NK-92 (cell line): ENCODE results near the gene ACVR1.
"Not testable (repeated sequence)": the region's sequence is repeated elsewhere in the genome, so short reads cannot be mapped to it uniquely, and the experiment has no call there.

ENCODE experiments used
- DNase-seq: peaks from one replicate; lab custom pipeline; 2025; ENCODE audit not compliant: unreplicated experiment; lab: John Stamatoyannopoulos, UW

ACVR1 gene

DNA sequence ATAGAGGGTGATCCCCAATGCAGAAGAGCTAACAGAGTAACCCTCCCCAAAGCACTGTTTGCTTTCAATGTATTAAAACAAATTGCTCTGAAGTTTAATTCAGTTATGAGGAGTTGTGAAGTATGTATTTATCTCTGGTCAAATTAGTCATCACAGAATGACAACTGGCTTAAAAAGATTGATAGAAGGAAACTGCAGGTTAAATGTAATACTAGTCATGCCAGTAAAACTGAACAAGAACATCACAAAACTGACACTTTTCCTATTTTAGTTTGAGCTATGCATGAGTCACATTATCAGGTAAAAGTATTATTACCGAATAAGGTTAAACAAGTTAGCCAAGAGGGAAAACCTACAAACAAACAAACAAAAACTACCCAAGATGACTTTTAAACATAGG, 148.4 kb downstream of the ACVR1 start:
- DNase-seq, result no peak

DNA sequence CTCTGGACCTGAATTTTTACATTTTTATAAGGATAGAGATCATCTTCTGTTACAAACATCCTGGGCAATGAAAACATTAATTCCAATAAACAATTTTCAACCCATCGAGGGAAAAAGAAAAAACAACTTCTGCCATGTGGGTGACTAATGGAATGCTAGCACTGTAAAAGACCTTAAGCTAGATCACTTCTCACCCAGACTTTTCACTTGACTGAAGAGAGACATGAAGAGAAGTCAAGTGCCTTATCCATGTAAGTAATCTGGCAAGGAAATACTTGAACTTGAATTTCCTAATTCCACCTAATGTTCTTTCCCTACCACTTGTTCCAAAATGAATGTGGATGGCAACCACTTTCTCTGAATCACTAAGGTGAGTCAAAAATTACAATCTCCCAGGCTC, 149.2 kb downstream of the ACVR1 start:
- DNase-seq, result no peak

DNA sequence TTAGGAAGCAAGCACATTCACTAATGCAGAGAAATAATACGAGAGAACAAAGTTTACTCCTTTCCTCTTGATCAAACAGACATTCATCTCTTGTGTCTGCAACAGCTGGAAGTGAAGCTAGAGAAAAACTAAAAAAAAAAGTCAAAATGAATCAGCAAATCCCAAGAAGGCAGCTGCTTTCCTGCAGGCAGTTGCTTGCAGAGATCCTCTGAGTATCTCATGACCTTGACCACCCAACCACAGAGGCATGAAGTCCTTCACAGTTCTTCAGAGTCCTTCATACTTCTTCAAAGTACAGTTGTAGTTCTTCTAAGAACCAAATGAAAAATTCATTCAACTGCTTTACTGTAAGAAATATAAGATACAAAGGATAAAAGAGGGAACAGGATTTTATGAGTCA, 150.3 kb downstream of the ACVR1 start:
- DNase-seq, result no peak

DNA sequence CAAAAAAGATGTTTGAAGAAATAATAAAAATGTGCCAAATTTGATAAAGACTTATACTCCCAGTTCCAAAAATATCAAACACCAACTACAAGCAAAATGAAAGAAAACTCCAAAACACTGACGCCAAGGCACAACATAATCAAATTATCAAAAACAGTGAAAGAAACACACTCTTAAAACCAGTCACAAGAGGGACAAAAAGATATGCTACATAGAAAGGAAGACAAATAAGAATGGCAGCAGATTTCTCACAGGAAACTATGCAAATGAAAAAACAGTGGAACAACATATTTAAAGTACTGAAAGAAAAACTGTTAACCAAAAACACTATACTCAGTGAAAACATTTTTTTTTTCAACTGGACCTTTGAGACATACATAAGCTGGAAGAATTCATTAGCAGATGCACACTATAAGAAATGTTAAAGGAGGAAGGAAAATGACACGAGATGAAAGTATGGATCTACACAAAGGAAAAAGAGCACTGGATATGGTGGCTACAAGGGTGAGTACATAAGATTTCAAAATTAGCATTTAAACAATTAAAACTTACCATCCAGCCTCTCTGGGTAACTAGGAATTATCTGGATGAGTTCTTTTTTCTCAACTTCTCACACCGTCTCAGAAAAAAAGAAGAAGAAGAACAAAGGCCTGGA, 153.4 kb downstream of the ACVR1 start:
- no peak for DNase-seq

DNA sequence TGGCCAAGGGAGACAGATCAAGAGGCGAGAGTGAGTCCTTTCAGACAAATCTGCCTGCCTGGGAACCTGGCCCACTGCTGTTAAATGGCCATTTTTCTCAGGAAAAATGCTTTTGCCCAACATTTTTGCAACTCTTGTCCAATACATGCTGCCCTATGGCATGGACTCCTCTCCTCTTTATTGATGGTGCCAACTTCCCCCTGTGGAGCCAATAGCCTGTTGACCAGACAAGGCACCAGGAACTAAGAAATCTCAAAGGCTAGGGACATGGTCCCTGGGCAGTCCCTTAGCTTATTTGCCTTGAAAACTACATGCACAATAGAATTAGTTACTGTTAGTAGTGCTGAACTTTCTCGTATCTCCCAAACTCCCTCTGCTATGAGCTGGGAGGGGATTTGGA, 155.6 kb downstream of the ACVR1 start:
- DNase-seq, result no peak

DNA sequence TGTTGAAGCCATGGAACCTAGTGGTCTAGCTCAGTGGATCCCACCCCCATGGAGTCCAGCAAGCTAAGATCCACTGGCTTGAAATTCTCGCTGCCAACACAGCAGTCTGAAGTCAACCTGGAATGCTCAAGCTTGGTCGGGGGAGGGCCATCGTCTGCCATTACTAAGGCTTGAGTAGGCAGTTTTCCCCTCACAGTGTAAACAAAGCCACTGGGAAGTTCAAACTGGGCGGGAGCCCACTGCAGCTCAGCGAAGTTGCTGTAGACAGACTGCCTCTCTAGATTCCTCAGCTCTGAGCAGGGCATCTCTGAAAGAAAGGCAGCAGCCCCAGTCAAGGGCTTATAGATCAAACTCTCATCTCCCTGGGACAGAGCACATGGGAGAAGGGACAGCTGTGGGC, 171.5 kb downstream of the ACVR1 start:
- not testable (repeated sequence) for DNase-seq

DNA sequence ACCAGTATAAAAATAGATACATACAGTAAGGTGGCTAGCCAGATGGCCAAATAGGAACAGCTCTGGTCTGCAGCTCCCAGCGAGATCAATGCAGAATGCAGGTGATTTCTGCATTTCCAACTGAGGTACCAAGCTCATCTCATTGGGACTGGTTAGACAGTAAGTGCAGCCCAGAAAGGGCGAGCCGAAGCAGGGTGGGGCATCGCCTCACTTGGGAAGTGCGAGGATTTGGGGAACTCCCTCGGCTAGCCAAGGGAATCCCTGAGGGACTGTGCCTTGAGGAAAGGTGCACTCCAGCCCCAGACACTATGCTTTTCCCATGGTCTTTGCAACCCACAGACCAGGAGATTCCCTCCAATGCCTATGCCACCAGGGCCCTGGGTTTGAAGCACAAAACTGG, 172.0 kb downstream of the ACVR1 start:
- DNase-seq, result not testable (repeated sequence)

DNA sequence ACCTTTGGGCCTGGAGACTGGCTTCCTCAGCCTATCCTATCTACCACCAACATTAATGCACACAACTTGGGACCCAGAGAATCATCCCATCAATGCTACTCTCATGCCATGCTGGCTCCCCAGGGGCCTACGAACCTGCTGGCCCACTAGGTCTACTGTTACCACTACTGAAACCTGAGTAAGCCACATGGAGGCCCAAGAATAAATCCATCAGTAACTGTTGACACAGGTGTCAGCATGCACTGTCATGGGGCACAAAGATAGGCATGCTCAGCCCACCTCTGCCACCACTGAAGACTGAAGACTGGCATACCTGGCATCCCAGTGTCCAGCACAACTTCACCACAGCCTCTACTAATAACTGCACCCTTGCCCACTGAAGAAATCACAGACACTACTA, 176.3 kb downstream of the ACVR1 start:
- DNase-seq, result no peak

DNA sequence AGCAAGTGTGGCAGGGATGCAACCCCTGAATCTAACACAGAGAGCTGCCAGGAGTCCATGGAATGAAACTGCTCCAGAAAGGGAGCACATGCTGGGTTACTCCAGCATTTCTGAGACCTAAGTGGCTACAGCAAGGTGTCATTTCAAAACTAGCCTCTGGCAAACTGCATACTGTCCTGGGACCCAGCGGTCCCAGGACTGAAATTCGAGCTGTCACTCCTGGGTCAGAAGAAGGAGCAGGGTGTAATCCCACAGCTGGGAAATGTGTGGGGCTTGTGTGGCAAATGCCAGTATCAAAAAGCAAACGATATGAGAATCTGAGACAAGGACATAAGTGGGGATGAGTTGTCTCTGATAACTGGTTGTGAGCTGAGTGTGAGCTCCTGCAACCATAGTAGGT, 177.1 kb downstream of the ACVR1 start:
- DNase-seq, result no peak

DNA sequence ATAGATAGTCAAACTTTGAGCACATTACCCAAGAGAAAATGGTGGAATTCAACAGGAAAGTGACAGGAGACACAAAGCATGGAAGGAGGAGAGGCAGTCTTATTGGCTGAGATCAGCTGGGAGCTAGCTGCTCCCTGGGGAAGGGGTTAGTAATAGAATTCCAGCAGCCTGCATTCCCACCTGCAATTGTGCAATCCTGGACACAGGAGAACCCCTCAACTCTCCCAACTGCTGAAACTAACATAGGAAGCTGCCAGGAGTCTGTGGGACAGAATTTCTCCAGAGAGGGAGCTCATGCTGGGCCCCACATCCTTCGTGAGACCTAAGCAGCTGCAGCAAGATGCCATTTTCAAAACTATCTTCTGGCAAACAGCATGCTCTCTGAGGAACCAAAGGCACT, 177.7 kb downstream of the ACVR1 start:
- no peak for DNase-seq

DNA sequence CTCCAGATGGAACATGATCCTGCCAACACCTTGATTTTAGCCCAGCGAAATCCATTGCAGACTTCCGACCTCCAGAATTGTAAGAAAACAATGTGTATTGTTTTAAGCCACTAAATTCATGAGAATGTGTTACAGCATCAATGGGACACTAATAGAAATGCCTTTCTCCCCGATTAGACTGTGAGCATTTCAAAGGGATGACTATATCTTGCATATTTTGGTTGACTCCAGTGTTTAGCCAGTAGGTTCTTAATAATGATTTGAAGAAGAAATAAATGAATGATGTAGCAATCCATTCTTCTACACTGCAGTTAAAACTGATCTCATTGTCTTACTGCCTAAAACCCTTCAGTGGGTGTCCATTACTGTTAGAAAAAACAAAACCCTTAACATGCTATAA, 180.1 kb downstream of the ACVR1 start:
- DNase-seq, result no peak

DNA sequence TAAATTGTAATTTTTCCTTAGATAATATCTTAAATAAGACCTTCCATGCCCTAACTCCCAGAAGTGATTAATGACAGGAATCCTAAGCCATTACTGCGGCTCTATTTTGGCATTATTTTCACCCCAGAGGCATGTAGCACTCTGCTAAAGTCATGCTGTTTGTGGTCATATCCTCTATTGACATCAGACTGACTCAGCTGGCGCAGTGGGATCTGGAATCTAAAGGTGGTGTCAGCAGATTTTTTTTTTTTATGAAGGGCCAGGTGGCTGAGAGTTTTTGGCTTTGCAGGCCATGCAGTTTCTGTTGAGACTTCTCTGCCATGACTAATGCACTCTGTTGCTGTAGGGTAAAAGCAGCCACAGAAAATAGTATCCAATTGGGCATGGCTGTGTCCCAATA, 183.4 kb downstream of the ACVR1 start:
- DNase-seq, result no peak

DNA sequence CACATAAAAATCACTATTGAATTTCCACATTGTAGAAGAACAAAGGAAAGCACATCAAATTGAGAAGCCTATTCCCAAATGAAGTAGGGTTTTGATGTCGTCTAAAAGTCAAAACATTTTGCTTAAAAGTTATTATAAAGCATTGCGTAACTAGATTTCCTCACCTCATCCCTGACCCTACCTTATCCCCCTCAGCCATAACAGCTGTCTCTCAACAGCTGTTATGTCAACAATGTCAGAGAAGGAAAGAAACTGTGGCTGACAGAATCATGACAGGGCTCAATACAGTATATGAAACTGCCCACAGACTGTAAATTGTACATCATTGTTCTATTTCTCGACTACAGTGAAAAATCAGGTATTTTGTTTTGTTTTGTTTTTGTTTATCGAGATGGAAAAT, 184.4 kb downstream of the ACVR1 start:
- DNase-seq, result no peak

DNA sequence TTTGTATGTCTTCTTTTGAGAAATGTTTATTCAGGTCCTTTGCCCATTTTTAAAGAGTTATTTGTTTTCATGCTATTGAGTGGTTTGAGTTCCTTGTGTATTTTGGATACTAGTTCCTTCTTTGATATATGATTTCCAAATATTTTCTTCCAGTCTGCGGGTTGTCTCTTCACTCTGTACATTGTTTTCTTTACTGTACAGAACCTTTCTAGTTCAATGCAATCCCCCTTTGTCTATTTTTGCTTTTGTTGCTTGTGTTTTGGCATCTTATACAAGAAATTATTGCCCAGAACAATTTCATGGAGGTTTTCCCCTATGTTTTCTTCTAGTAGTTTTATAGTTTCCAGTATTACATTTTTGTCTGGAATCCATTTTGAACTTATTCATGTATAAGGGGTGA, 185.0 kb downstream of the ACVR1 start:
- no peak for DNase-seq
